Glutamatergic neuron (in vitro differentiated cells): ENCODE results near the gene ANKRD13D. TPM values are rescaled to one million over a fixed set of nuclear protein-coding genes. Genes with fewer than 3 reads are reported as not detected.
A peak's percentile ranks its signal among the peaks of the same experiment; 100 is the strongest.

Experiments used
- DNase-seq: peaks from one replicate; pipeline ENCODE4 v3.0.0; 2022
- H3K27ac Mint-ChIP-seq: one replicate; pipeline ENCODE4 v1.8.0; 2020; ENCODE audit warnings: mild to moderate bottlenecking, mixed read lengths, inconsistent platforms; ENCODE audit not compliant: unreplicated experiment
- H3K27me3 Mint-ChIP-seq: one replicate; pipeline ENCODE4 v1.8.0; 2020; ENCODE audit warnings: mild to moderate bottlenecking, moderate library complexity, mixed read lengths, inconsistent platforms; ENCODE audit not compliant: unreplicated experiment
- H3K36me3 Mint-ChIP-seq: one replicate; pipeline ENCODE4 v1.8.0; 2020; ENCODE audit warnings: mild to moderate bottlenecking, mixed read lengths, inconsistent platforms; ENCODE audit not compliant: unreplicated experiment
- H3K4me1 Mint-ChIP-seq: one replicate; pipeline ENCODE4 v1.8.0; 2020; ENCODE audit warnings: mild to moderate bottlenecking, low read depth, mixed read lengths, inconsistent platforms; ENCODE audit not compliant: unreplicated experiment
- H3K4me3 Mint-ChIP-seq: one replicate; pipeline ENCODE4 v1.8.0; 2020; ENCODE audit warnings: mild to moderate bottlenecking, mixed read lengths, inconsistent platforms; ENCODE audit not compliant: unreplicated experiment
- H3K9me3 Mint-ChIP-seq: one replicate; pipeline ENCODE4 v1.8.0; 2020; ENCODE audit warnings: mild to moderate bottlenecking, moderate library complexity, mixed read lengths, inconsistent platforms; ENCODE audit not compliant: unreplicated experiment
- CTCF ChIP-seq: fragments of 200-600 bp; sonication (generic); IDR thresholded peaks from one replicate; pipeline ENCODE4 v1.5.0; 2021; ENCODE audit not compliant: partially characterized antibody, unreplicated experiment
- total RNA-seq: library from RNA; stranded (reverse); fragmentation: NEBNext Ultra II Directional; extraction: Animal tissue kit (Norgen Biotek cat#: 25700); gene quantifications from one replicate; pipeline ENCODE4 v1.2.1, GENCODE V29; 2021; ENCODE audit not compliant: unreplicated experiment

The ANKRD13D gene
- total RNA-seq, 1 donor from 2014 or later: 109 TPM

GRCh38 chr11:67309166-67309565 is 20.1 kb downstream of the ANKRD13D start:
- H3K36me3 Mint-ChIP-seq: no peaks in the 10 kb centered on the region

GRCh38 chr11:67309661-67310061 is 20.6 kb downstream of the ANKRD13D start:
- H3K9me3 Mint-ChIP-seq: peaks cover 2% of the 10 kb centered on the region
- no peak for DNase-seq
- peaks cover 4% of the 10 kb centered on the region for H3K27me3 Mint-ChIP-seq
- no peak overlapping the region for H3K4me3 Mint-ChIP-seq
- no peaks in the 10 kb centered on the region for H3K36me3 Mint-ChIP-seq
- H3K4me1 Mint-ChIP-seq: peaks cover 1% of the 10 kb centered on the region
- TF ChIP-seq CTCF: no peak
- H3K27ac Mint-ChIP-seq: peak overlapping the region; percentile 73

More at GRCh38 chr11:67309166-67309565, 20.1 kb downstream of the ANKRD13D start:
- H3K27ac Mint-ChIP-seq: peak overlapping the region; percentile 73
- H3K27me3 Mint-ChIP-seq: peaks cover 6% of the 10 kb centered on the region
- peaks cover 2% of the 10 kb centered on the region for H3K9me3 Mint-ChIP-seq
- H3K4me3 Mint-ChIP-seq: peak overlapping the region; percentile 38
- no peak for TF ChIP-seq CTCF
- H3K4me1 Mint-ChIP-seq: peaks cover 3% of the 10 kb centered on the region
- no peak for DNase-seq

GRCh38 chr11:67310246-67311050 is 21.3 kb downstream of the ANKRD13D start:
- TF ChIP-seq CTCF: no peak
- Mint-ChIP-seq H3K4me3 (no peak overlapping the region), H3K9me3 (peaks cover 2% of the 10 kb centered on the region), H3K27me3 (peaks cover 4% of the 10 kb centered on the region), H3K36me3 (no peaks in the 10 kb centered on the region), H3K27ac (no peak overlapping the region), H3K4me1 (no peaks in the 10 kb centered on the region)
- no peak for DNase-seq

- peaks cover 4% of the 10 kb centered on the region for H3K27me3 Mint-ChIP-seq
- peaks cover 4% of the 10 kb centered on the region for H3K9me3 Mint-ChIP-seq
- no peak for DNase-seq
- no peaks in the 10 kb centered on the region for H3K36me3 Mint-ChIP-seq
- H3K4me3 Mint-ChIP-seq: no peak overlapping the region
- TF ChIP-seq CTCF: no peak
- no peaks in the 10 kb centered on the region for H3K4me1 Mint-ChIP-seq
- H3K27ac Mint-ChIP-seq: no peak overlapping the region
These were observed 22.0 kb downstream of the ANKRD13D start for GRCh38 chr11:67311051-67311555.

- H3K4me3 Mint-ChIP-seq: no peak overlapping the region
- H3K4me1 Mint-ChIP-seq: no peaks in the 10 kb centered on the region
- no peaks in the 10 kb centered on the region for H3K36me3 Mint-ChIP-seq
- H3K27me3 Mint-ChIP-seq: peaks cover 4% of the 10 kb centered on the region
- H3K27ac Mint-ChIP-seq: no peak overlapping the region
- peaks cover 4% of the 10 kb centered on the region for H3K9me3 Mint-ChIP-seq
- DNase-seq: no peak
- no peak for TF ChIP-seq CTCF
These were observed 22.5 kb downstream of the ANKRD13D start for GRCh38 chr11:67311556-67312082.
